HL-60 (cell line): ENCODE results near the gene MYBPH.

Experiments
- DNase-seq, 2 experiments: peaks; one replicate each; pipeline ENCODE4 v3.0.0-alpha.2; 2010 to 2020; ENCODE audit warnings: low read depth in 1 of 2, low spot score in 1 of 2
- H3K27ac ChIP-seq: fragments of 250-450 bp; sonication (Bioruptor Pico); replicated peaks from 2 replicates; pipeline ENCODE4 v1.5.1; 2020; ENCODE audit warnings: mild to moderate bottlenecking, moderate library complexity
- H3K27me3 ChIP-seq: fragments of 250-450 bp; sonication (Bioruptor Pico); 2 replicates; pipeline ENCODE4 v1.5.1; 2021; ENCODE audit warnings: mild to moderate bottlenecking, moderate library complexity; ENCODE audit not compliant: insufficient read depth, poor library complexity, severe bottlenecking
- H3K4me3 ChIP-seq: replicated peaks from 2 replicates; pipeline ENCODE4 v1.5.1; 2011; ENCODE audit warnings: mild to moderate bottlenecking, control low read depth, low read length; ENCODE audit not compliant: insufficient read depth
- GABPA ChIP-seq: IDR thresholded peaks from 2 replicates; pipeline ENCODE4 v1.6.1; 2012; ENCODE audit warnings: low read depth
- POLR2AphosphoS5 ChIP-seq: IDR thresholded peaks from 2 replicates; pipeline ENCODE4 v1.6.1; 2012; ENCODE audit warnings: low read depth
- SPI1 ChIP-seq: IDR thresholded peaks from 2 replicates; pipeline ENCODE4 v1.6.1; 2012; ENCODE audit warnings: low read depth, mild to moderate bottlenecking, borderline replicate concordance
- TF ChIP-seq, protein P1 (sequence below): IDR thresholded peaks from one replicate; pipeline ENCODE4 v1.5.1; 2011; ENCODE audit warnings: low read length, control low read depth, inconsistent platforms; ENCODE audit not compliant: insufficient read depth
- TF ChIP-seq, protein P2 (sequence below): IDR thresholded peaks from 2 replicates; pipeline ENCODE4 v1.6.1; 2012; ENCODE audit warnings: low read depth; ENCODE audit not compliant: insufficient replicate concordance

Gene MYBPH

GRCh38 chr1:203124011-203124410 lies 51.6 kb downstream of the MYBPH start:
- H3K4me3 ChIP-seq: no peak overlapping the region
- no peak for DNase-seq
- TF ChIP-seq POLR2AphosphoS5 (no peak), SPI1 (no peak), GABPA (no peak)
- TF ChIP-seq, protein P1, sequence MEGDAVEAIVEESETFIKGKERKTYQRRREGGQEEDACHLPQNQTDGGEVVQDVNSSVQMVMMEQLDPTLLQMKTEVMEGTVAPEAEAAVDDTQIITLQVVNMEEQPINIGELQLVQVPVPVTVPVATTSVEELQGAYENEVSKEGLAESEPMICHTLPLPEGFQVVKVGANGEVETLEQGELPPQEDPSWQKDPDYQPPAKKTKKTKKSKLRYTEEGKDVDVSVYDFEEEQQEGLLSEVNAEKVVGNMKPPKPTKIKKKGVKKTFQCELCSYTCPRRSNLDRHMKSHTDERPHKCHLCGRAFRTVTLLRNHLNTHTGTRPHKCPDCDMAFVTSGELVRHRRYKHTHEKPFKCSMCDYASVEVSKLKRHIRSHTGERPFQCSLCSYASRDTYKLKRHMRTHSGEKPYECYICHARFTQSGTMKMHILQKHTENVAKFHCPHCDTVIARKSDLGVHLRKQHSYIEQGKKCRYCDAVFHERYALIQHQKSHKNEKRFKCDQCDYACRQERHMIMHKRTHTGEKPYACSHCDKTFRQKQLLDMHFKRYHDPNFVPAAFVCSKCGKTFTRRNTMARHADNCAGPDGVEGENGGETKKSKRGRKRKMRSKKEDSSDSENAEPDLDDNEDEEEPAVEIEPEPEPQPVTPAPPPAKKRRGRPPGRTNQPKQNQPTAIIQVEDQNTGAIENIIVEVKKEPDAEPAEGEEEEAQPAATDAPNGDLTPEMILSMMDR: no peak
- peaks cover 33% of the 10 kb centered on the region for H3K27me3 ChIP-seq
- no peak overlapping the region for H3K27ac ChIP-seq

DNA sequence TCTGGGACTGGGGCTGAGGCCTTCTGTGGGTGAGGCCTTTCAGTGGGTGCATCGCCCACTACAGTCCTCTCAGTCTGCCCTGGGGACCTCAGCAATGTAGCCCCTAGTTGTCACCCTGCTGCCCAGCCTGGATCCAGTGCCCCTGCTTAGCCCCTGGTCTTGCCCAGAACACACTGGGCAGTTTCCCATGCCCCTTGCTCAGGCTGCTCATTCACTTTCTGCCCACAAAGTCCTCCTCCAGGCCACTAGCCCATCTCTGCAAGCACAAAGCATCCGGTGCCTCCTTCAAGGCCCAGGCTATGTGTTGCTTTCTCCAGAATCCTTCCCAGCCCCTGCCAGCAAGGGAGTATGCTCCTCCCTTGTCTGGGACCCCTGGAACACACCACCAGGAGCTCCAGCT lies 53.5 kb downstream of the MYBPH start:
- DNase-seq: no peak
- Histone ChIP-seq H3K4me3 (no peak overlapping the region), H3K27me3 (peaks cover 18% of the 10 kb centered on the region), H3K27ac (no peak overlapping the region)
- TF ChIP-seq, protein P1: no peak
- TF ChIP-seq POLR2AphosphoS5 (no peak), GABPA (no peak)

- H3K27ac ChIP-seq: no peak overlapping the region
- peak in 1 of 2 experiments; percentile 42 for DNase-seq
Observed at GRCh38 chr1:203121186-203122015, 54.2 kb downstream of the MYBPH start.

More at GRCh38 chr1:203121186-203122015, 54.2 kb downstream of the MYBPH start:
- TF ChIP-seq, protein P2, sequence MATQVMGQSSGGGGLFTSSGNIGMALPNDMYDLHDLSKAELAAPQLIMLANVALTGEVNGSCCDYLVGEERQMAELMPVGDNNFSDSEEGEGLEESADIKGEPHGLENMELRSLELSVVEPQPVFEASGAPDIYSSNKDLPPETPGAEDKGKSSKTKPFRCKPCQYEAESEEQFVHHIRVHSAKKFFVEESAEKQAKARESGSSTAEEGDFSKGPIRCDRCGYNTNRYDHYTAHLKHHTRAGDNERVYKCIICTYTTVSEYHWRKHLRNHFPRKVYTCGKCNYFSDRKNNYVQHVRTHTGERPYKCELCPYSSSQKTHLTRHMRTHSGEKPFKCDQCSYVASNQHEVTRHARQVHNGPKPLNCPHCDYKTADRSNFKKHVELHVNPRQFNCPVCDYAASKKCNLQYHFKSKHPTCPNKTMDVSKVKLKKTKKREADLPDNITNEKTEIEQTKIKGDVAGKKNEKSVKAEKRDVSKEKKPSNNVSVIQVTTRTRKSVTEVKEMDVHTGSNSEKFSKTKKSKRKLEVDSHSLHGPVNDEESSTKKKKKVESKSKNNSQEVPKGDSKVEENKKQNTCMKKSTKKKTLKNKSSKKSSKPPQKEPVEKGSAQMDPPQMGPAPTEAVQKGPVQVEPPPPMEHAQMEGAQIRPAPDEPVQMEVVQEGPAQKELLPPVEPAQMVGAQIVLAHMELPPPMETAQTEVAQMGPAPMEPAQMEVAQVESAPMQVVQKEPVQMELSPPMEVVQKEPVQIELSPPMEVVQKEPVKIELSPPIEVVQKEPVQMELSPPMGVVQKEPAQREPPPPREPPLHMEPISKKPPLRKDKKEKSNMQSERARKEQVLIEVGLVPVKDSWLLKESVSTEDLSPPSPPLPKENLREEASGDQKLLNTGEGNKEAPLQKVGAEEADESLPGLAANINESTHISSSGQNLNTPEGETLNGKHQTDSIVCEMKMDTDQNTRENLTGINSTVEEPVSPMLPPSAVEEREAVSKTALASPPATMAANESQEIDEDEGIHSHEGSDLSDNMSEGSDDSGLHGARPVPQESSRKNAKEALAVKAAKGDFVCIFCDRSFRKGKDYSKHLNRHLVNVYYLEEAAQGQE: no peak
- TF ChIP-seq GABPA (peak; percentile 68), POLR2AphosphoS5 (peak; percentile 74), SPI1 (no peak; the same call in 1 of the 2 replicates)
- TF ChIP-seq, protein P1: no peak
- H3K4me3 ChIP-seq: no peak overlapping the region
- peaks cover 12% of the 10 kb centered on the region for H3K27me3 ChIP-seq
